Midbrain (tissue), 1 donor: ENCODE measurements around the gene IGSF5.

Source experiments
- DNase-seq: peaks from one replicate; lab custom pipeline; 2025; lab: John Stamatoyannopoulos, UW

Gene IGSF5

DNA sequence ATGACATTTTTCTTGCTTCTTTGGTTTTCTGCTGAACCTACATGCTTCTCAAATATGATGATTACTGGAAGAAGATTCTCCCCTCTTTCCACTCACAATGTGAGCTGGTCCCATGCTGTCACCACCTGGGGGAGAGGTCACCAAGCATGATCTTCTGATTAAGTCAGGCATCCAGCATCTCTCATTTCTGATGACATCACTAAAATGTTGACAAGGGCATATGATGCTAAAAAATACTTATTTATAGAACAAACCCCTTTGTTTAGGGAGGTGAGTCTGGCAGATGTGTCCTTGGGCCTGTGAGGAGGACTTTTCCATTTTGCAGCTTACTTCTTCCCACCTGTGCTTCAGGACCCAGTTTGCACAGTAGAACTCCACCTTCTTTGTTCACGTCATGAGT lies 80.3 kb downstream of the IGSF5 start:
- DNase-seq = no peak

DNA sequence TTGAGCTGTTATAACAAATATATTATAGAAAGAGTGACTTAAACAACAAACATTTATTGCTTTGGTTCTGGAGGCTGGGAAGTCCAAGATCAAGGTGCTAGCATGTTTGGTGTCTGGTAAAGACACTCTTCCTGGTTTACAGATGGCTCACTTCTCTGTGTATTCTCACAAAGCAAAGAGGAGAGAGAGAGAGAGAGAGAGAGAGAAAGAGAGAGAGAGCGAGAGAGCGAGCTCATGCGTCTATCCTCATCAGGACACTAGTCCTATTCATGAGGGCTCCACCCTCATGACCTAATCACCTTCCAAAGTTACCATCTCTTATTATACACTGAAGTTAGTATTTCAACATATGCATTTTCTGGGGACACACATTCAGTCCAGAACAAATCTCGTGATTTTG lies 89.6 kb downstream of the IGSF5 start:
- DNase-seq = no peak

DNA sequence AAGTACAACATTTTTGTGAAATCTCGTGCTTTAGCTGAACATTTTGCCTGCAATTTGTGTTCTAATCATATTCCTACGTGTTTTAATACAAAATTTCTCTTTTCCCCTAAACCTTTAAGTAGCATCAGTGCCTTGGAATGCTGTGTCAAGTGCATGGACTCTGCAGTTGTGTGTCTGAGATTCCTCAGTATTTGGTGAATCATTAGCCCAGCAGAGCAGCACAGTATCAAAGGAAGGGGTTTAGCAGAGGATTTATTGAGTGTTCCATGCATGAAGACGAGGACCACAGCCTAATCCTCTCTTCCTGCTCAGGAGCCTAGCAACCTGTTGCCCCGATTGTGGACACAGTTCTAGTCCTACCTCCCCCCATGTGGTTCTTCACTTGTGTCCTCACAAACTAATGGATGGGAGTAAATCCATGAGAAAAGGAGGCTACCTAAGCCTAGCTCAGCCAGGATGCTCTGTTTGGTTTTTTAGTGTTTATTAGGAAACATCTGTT lies 92.9 kb downstream of the IGSF5 start:
- DNase-seq = no peak

DNA sequence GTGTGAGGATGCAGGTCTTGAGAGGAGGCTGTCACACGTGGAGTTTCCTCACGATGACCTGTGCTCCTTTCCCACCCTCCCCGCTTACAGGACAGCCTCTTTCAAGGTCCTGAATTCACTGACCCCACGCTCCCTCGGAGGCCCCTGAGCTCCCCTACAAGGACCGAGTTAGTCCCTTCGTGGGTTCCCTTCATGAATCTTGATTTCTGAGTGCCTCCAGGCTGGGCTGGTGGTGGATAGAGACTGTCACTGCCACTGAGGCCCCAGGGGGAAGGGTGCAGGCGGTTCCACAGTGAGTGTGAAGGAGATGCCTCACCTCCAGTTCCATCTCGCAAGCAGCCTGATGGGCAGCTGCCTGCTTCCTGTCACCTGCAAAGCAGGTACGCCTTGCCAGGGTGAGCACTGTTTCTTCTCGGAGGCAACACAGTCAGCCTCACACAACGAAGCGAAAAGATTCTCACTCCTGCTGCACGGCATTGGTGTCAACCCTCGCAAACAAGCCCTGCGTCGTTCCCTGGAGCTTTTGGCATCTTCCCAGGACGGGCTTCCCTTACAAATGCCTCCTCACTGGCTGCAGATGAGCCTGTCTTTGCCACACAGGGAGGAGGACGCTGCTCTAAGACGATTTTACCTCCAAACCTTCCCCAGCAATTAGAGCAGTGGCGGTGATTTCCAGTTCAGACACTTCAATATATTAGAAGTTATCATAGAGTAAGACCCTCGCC lies 95.6 kb downstream of the IGSF5 start:
- DNase-seq = no peak

DNA sequence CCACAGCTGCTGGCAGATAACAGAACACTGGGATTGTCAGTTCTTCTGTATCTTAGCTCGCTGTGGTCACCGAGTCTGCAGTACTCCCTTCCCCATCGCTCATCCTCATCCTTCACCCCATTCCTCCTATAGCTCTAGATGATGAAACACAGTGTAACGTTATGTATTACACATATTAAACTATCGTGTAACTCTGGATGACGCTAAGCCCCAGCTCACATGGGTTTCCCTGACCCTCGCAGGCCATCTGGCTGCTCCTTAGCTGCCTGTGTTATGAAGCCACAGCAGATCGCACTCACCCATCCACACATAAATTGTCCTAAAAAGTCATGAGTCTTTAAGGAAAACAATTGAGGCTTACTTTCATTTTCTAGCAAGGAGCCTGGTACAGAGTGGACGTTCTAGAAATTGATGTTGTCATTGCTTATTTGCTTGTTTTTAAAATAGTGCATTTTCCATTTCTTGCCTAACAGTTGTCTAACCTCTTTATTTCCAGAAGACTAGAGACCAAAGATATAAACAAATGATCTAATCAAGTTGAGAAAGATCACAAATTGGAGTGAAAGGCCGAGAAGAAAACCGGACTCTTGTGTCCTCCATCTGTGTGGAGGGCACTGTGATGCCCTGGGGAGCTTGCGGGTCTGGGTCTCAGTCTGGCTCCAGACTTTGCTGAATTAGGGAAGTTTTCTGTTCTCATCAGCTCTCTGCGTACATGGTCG lies 97.9 kb downstream of the IGSF5 start:
- no peak for DNase-seq

DNA sequence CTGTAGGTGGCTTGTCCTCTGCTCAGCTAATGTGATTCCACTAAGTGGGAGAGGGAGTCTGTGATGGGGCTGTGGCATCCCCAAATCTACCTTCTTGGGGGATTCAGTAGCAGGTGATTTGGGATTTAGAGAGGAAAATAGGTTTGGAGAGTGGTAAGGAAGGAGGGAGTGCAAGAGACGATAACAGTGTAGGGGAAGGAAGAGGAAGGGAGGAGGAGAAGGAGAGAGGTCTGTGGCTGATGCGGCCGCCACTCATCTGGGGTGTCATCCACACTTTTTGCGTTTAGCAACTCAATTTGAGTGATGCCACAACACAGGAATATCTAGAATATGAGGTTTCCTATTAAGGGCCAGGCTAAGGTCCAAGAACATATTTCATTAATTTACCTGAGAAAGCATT lies 98.5 kb downstream of the IGSF5 start:
- no peak for DNase-seq

DNA sequence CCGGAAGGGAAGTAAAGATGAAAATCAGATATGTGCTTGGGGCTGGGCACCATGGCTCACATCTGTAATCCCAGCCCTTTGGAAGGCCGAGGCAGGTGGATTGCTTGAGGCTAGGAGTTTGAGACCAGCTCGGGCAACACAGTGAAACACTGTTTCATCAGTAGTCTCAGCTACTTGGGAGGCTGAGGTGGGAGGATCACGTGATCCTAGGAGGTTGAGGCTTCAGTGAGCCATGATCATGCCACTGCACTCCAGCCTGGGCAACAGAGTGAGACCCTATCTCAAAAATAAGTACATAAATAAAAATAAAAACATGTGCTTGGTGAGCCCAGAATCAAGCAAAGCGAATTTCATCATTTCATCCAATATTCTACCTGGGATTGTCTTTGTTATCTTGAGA lies 98.9 kb downstream of the IGSF5 start:
- no peak for DNase-seq

DNA sequence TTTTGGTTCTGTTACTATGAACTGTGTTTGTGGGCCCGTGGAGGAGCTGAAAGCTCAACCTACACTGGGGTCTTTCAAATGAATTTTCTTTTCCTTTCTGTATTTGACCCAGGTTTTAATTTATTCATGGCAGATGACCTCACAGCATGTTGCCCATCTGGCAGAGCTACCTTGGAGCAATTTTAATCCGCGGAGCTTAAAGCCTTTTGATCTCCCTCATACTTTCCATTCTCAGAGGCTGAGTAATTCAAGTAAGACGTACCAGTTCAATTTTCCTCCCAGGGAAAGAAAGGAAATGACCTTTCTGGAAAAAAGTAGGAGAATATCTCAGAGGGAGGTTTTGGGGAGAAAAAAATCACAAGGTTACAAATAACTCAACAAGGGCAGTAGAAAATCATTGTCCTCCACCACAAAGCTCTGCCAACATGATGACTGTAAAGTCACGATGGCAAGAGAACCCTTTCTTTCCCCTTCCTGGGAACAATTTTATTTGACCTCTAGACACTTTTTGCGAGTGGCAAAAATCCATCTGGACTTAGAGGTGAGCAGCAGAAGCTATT lies 100.7 kb downstream of the IGSF5 start:
- DNase-seq = no peak

DNA sequence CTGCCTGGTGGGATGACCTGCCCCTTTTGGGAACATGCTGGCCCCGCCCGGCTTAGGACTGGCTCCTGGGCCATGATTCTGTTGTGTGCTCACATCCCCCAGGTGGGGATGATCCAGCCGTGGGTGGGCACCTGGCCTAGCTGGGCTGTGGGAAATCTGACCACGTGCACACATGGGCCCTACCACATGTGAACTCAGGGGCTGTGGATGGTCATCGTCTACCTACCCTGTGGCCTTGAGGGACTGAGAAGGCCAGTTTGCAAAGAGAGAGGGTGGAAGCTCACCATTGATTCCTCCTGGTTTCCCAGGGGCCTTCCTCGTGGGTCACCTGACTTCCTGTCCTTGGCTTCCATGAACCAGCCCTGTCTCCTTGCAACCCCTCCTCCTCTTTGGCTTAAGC lies 102.9 kb downstream of the IGSF5 start:
- no peak for DNase-seq

DNA sequence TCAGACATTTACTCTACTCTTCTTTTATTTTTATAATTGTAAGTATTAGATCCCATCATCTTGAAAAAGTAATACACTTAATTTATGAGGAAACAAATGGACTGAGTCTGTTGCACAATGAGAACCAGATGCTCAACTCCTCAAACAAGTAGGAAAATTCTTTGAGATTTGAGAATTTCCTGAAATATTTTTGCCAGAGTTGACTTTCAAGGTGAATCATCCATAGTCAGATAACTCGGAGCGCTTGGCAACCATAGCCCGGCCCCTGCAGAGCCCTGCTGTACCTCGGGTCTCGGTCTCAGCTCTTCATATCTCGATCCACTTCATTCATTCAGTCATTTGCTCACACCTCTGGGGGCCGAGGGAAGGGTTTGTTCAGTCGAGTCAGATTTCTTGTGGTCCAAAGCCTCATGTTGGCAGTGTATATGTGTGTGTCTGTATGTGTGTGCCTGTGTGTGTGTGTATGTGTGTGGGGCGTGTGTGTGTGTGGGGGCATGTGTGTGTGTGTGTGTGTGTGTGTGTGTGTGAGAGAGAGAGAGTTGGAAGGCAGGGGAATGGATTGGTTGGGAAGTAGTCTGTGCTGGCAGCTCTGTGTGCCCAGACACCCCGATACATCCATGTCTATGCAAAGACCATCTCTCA lies 104.2 kb downstream of the IGSF5 start:
- DNase-seq = no peak

DNA sequence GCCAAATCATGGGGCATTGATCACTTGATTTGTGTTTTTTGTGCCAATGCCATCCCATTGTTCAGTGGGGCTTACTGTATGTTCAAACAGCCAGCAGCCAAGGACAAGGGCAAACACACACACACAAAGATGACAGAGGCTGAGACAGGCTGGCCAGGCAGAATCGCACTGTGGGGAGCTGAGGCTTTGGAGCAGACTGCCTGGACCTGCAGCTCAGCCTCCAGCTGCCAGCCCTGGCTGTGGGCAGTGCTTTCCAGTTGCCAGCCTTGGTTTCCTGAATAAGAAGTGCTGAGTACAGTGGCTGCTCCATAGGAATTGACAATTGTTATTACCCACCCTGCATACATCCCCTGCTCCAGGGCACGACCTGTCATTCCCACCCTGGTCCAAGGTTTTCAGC lies 105.3 kb downstream of the IGSF5 start:
- no peak for DNase-seq

DNA sequence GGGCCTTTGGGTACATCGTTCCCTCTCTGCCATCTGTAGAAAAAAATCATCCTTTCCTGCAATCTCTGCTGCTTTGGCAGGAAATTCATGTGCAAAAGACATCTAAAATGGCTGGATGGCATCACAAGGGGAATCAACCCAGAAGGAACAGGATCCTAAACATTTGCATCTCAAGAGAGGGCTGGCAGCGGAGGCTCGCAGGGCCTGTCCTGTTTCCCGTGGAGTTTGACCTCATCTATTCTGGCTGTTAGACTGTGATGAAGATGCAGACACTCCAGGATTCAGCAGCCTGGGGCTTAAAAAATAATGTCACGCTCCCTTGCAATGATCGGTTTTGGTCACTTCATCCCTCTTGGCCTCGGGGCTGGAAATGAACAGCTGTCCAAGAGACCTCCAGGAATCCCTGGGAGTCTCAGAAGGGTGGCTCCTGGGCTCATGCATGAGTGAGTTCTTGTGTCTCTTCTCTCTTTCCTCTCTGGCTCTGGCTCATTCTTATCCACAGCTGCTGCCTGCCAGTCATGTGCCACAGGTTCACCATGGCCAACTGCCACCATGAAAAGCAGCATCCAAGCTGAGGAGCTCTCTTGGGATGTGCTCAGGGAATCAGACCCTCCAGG lies 106.1 kb downstream of the IGSF5 start:
- no peak for DNase-seq
